ENCODE measurements around the gene PCGF6.

The PCGF6 gene

GRCh38 chr10:103256613-103257012 is 94.3 kb downstream of the PCGF6 start:
- DNase-seq (ENCODE audit: low read depth in 2 of 2) = no peak

DNA sequence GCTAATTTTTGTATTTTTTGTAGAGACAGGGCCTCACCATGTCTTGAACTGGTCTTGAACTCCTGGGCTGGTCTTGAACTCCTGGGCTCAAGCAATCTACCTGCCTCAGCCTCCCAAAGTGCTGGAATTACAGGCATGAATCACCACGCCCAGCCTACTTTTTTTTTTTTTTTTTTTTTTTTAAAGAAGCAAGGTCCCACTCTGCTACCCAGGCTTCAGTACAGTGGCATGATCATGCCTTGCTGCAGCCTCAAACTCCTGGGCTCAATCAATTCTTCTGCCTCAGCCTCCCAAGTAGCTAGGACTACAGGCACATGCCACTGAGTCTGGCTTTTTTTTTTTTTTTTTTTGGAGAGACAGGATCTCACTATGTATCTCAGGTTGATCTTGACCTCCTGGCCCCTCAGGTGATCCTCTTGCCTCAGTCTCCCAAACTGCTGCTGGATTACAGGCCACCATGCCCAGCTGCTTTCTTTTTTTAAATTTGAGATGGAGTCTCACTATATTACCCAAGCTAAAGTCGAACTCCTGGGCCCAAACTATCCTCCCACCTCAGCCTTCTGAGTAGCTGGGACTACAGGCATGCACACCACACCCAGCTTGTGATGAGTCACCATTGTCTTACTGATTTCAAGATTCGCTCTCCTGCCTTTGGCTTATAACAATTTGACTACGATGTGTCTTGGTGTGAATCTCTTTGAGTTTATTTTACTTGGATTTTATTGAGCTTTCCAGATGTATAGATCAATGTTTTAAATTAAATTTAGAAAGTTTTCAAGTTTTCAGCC is 96.2 kb downstream of the PCGF6 start:
- DNase-seq (ENCODE audit: low read depth in 2 of 2) = no peak

DNA sequence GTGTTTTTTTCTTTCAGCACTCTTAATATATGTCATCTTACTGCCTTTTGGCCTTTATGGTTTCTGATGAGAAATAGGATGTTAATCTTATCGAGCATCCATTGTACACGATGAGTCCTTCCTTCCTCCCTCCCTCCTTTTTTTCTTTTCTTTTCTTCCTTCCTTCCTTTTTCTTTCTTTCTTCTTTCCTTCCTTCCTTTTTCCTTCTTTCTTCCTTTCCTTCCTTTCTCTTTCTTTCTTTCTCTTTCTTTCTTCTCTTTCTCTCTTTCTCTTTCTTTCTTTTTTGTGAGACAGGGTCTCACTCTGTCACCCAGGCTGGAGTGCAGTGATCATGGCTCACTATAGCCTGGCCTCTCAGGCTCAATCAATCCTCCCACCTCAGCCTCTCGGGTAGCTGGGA is 96.8 kb downstream of the PCGF6 start:
- DNase-seq (ENCODE audit: low read depth in 2 of 2) = no peak
